HuH-7 (cell line): ENCODE measurements around the gene MNT.
A peak's percentile ranks its signal among the peaks of the same experiment; 100 is the strongest.

ENCODE experiments used
- DNase-seq: peaks from one replicate; pipeline ENCODE4 v3.0.0; 2011; ENCODE audit warnings: low spot score

The MNT gene

GRCh38 chr17:2380950-2381649 is 19.8 kb downstream of the MNT start:
- no peak for DNase-seq

- DNase-seq = no peak
Observed at GRCh38 chr17:2380226-2380922, 20.5 kb downstream of the MNT start.

GRCh38 chr17:2379489-2380225 is 21.2 kb downstream of the MNT start:
- DNase-seq = no peak

- no peak for DNase-seq
Observed at GRCh38 chr17:2378905-2379304, 22.0 kb downstream of the MNT start.

DNA sequence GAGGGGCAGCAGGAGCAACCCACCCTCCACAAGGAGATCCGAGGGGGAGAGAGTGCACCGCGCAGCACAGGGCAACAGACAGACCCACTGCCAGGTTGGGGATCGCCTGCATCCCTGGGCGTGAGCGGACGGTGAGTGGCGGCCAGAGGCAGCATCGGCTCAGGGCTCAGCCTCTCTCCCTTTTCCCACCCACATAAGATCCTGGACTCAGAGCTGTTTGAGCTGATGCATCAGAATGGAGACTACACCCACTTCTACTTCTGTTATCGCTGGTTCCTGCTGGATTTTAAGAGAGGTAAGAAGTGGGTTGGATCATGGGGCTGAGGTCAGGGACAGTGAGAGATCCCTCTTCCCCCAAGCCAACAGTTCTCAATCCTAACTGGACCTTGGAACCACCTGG is 23.2 kb downstream of the MNT start:
- DNase-seq = no peak

- DNase-seq = no peak
Observed at GRCh38 chr17:2376107-2376506, 24.8 kb downstream of the MNT start.

DNA sequence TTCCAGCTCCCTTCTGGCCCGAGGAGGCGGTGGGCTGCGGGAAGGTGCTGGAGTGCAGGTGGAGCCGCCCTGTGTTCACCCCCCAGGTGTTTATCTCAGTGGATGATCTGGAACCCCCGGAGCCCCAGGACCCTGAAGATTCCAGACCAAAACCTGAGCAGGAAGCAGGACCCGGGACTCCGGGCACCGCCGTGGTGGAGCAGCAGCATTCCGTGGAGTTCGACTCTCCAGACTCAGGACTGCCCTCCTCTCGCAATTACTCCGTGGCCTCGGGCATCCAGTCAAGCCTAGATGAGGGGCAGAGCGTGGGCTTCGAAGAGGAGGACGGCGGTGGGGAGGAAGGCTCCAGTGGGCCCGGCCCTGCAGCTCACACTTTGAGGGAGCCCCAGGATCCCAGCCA is 25.5 kb downstream of the MNT start:
- DNase-seq = no peak

DNA sequence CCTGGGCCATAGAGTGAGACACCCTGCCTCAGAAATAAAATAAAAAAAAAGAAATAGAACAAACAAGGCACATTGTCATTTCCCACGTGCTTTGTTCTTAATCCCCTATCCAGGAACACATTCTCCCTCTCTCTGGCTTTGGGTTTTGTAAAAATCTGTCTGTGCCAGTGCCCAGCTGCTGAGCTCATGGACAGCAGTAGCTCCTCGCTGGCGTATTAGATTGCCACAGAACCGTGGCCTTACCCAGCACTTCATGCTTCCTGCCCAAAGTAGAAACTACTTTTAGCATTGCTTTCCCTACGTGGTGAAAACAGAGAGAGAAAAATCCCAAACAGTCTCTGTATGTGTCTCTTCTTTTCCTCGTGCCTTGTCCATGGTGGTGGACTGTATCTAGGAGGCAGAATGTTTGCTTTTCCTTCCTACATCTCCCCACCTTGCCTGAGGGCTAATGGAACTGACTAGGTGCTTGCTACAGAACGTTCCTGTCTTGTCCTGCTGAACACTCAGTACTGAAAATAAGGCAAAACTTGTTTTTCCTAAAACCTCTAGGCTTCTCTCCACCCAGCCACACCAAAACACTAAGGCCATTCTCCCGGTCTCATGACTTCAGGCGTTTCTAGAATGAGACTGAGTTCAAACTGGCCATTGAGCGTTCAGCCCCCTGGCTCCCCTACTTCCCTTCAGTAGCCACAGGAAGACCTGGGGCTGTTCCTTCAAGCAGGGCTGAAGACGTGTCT is 26.1 kb downstream of the MNT start:
- DNase-seq = no peak

GRCh38 chr17:2373179-2373578 is 27.7 kb downstream of the MNT start:
- DNase-seq = no peak

DNA sequence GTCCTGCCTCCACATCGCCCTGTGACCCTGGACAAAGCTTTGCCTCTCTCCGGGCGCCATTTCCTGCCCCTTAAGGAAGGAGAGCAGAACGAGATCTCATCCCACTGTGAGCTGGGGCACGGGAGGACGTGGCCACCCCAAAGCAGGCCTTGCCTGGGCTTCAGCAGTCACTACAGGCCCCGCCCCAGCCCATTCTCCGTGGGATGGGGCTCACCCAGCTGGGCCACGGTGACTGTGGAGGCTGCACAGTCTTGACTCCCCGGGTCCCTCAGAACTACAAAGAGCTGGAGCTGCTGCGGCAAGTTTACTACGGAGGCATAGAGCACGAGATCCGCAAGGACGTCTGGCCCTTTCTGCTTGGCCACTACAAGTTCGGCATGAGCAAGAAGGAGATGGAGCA is 28.2 kb downstream of the MNT start:
- no peak for DNase-seq

DNA sequence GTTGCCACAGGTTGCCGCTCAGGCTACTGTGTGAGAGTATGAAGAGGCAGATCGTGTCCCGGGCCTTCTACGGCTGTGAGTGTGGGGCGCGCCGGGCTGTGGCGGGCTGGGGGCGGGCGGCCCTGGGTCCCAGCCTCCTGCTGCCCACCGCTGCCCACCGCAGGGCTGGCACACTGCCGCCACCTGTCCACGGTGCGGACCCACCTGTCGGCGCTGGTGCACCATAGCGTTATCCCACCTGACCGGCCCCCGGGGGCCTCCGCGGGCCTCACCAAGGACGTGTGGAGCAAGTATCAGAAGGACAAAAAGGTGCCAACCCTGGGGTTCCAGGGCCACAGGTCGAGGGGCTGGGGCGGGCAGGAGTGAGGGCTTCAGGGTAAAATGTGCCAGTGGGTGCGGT is 28.7 kb downstream of the MNT start:
- DNase-seq = no peak

GRCh38 chr17:2371183-2372130 is 29.4 kb downstream of the MNT start:
- no peak for DNase-seq

- no peak for DNase-seq
Observed at GRCh38 chr17:2370211-2370589, 30.7 kb downstream of the MNT start.

DNA sequence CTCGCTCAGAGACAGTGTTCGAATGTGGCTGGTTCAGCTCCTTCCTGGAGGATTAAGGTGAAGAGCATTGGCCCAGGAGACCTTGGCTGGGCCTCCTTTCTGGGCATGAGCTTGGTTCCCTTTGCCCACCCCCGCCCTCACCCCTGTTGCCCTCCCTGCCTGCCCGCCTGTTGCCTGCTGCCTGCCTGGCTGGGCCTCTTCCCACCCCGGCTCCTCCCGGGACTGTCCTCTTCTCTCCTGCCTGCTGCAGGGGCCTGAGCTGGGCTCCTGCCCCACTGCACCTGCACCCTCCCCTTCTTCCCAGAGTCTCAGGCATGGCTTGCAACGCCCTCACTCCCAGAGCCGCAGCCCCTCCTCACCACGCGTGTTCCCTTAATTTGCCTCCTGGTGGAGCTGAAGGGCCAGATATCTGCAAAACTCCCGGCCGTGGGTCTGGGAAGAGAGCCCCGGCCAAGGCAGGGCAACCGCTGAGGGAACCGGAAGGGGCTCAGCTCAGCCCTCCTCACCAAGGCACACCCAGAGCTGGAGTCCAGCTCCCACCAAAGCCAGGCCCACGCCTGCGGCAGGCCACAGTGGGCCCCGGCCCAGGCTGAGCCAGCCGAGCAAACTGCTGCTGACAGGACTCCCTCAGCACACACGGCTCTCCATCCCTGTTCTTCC is 31.2 kb downstream of the MNT start:
- DNase-seq = peak; percentile 58

GRCh38 chr17:2369039-2369438 is 31.8 kb downstream of the MNT start:
- no peak for DNase-seq

- DNase-seq = no peak
Observed at GRCh38 chr17:2368359-2368758, 32.5 kb downstream of the MNT start.

DNA sequence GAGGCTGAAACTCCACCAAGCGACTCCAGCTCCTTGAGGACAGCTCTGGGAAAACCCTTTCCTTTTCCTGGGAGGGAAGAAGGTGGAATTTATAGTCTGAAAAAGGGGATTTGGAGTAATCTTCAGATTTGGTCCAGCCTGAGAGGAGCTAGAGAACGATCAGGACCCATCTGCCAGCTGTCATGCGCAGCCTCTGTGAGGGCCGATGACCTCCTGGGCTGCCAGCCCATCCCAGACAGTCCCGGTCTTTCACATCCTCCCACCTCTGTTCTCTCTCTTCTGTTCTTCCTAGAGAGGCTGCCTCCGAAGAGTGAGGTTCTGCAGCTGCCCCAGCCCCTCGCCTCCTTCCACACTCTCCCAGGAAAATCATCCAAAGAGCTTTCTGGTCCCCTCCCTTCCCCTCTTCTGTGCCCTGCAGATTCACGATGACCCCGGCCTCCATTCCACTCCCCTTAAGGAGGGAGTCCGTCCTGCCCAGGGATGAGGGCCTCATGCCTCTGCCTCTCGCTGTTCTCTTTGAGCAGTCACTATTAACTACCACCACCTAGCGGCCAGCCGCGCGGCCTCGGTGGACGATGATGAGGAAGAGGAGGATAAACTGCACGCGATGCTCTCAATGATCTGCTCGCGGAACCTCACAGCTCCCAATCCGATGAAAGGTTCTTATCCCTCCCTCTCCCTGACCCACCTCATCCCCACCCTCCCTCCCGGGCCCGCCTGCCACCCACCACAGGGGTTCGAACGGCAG is 33.9 kb downstream of the MNT start:
- peak; percentile 70 for DNase-seq

DNA sequence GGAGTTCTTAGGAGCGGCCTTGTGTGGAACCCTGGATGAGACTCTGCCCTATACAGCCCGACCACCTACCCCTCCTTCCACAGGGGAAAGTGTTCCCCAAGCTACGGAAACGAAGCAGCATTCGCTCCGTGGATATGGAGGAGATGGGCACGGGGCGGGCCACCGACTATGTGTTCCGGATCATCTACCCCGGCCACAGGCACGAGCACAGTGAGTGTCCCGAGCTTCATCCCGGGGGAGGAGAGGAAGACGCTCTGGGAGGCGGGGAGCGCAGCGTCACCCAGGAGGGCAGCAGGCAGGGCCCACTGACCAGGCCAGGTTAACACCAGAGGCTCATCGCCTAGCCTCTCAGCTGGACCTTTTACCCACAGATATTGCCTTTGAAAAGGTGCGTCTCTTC is 35.7 kb downstream of the MNT start:
- no peak for DNase-seq

- DNase-seq = no peak
Observed at GRCh38 chr17:2364763-2365116, 36.1 kb downstream of the MNT start.
